GM12878 (cell line): ENCODE measurements around the gene GPR68. TPM values are rescaled to one million over a fixed set of nuclear protein-coding genes. Genes with fewer than 3 reads are reported as not detected.

Source experiments
- ETV6 ChIP-seq, 2 experiments: fragments of 450-650 bp in 1 of 2; IDR thresholded peaks in 1 of 2; conservative IDR thresholded peaks in 1 of 2; 2 replicates each; pipeline ENCODE4 v1.6.1; 2014; ENCODE audit warnings: antibody characterized with exemption in 1 of 2, borderline replicate concordance in 1 of 2, low read depth in 1 of 2, mild to moderate bottlenecking in 1 of 2, moderate library complexity in 1 of 2
- GATAD2B ChIP-seq: fragments of 450-650 bp; conservative IDR thresholded peaks from 2 replicates; pipeline ENCODE4 v1.6.1; 2017; ENCODE audit warnings: low read depth, mild to moderate bottlenecking, moderate library complexity
- RB1 ChIP-seq: fragments of 450-650 bp; formaldehyde crosslinking; IDR thresholded peaks from 2 replicates; pipeline ENCODE4 v1.6.1; 2017; ENCODE audit warnings: mild to moderate bottlenecking, borderline replicate concordance
- SMAD1 ChIP-seq: fragments of 450-650 bp; IDR thresholded peaks from 2 replicates; pipeline ENCODE4 v1.6.1; 2018; ENCODE audit warnings: mild to moderate bottlenecking, low read depth; ENCODE audit not compliant: partially characterized antibody
- SMC3 ChIP-seq: IDR thresholded peaks from 2 replicates; pipeline ENCODE4 v1.6.1; 2011; ENCODE audit warnings: low read length, improper control_type of control experiment, borderline replicate concordance
- WRNIP1 ChIP-seq: IDR thresholded peaks from 2 replicates; pipeline ENCODE4 v1.6.1; 2011; ENCODE audit warnings: low read depth, low read length, improper control_type of control experiment, borderline replicate concordance
- ZZZ3 ChIP-seq: IDR thresholded peaks from 2 replicates; pipeline ENCODE4 v1.6.1; 2011; ENCODE audit warnings: low read depth; ENCODE audit not compliant: control insufficient read depth, insufficient read length
- polyA plus RNA-seq, 11 experiments: library from polyadenylated mRNA; depleted of rRNA in 4 of 11; unstranded in 6 of 11; stranded (reverse) in 5 of 11; fragments of >200 nt; fragmentation: Nextera tagmentation in 4 of 11; fragmentation: Illumina TruSeq in 1 of 11; extraction: Ambion mirVana in 4 of 11; extraction: Trizol in 1 of 11; gene quantifications; 1 replicate in 1 of 11; 2 replicates in 10 of 11; pipeline versions ENCODE4 v1.2.1 to v1.2.3, GENCODE V29; 2011 to 2016; ENCODE audit warnings: inconsistent platforms in 2 of 11, missing spikeins in 2 of 11, low read depth in 1 of 11
- total RNA-seq, 4 experiments: library from RNA; depleted of rRNA in 3 of 4; stranded (reverse); fragments of >200 nt in 3 of 4; fragmentation: Illumina TruSeq in 1 of 4; extraction: Trizol in 1 of 4; gene quantifications; 2 replicates each; pipeline versions ENCODE4 v1.2.1 to v1.2.3, GENCODE V29; 2013 to 2021
- TF ChIP-seq, protein P1 (sequence below): fragments of 450-650 bp; IDR thresholded peaks from 2 replicates; pipeline ENCODE4 v1.6.1; 2017; ENCODE audit warnings: mild to moderate bottlenecking, moderate library complexity
- TF ChIP-seq, protein P2 (sequence below): fragments of 450-650 bp; IDR thresholded peaks from 2 replicates; pipeline ENCODE4 v1.6.1; 2017; ENCODE audit warnings: mild to moderate bottlenecking

GPR68 gene
- total and polyA plus RNA-seq, 10 of the 15 experiments (the other 5 are each of a cell fraction or from before 2014, with no cell fraction given), result 0.06 to 3.4 (median 1.8) TPM

DNA sequence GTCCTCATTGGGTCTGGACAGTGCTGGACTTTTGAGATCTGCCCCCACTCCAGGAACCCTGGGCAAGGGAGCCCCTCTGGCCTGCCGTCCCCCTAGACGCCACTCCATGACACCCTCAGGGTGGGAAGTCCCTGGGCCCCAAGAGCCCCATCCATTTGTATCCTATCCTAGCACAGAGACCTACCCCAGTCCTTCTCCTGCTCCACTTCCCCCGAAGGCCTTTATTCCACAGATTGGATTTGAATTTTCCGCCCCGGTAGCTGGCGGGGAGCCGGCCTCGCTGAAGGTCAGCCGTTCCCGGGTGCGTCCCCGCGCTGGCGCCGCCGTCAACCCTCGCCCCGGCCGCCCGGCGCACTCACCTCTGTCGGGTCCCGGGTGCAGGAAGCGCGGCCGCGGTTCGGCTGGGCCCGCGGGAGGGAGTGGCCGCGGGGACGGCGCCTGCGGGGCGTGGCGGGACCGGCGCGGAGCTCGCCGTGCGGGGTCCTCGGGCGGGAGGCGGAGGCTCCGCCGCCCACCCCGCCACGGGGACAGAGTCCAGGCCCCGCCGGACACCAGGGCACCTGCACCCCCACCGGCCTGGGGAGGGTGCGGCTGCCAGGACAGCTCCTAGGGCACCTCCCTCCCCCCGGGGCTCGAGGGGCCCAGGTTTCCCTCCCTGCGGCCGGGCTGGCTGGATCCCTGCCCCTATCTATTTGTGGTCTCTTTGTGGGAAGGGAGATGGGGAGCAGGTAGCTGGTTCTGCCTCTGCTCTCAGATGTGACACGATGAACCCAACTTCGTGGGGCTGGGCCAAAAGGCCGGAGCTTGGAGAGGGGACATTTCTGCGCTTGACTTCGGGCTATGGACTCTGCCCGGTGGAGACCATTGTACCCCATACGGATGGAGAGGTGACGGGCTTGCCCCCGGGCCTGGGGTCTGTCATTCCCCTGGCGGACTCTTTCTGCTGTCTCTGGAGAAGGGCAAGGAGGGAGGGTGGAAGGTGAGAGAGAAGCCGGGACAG lies 19.9 kb upstream of the GPR68 start (continued):
- TF ChIP-seq, protein P1, sequence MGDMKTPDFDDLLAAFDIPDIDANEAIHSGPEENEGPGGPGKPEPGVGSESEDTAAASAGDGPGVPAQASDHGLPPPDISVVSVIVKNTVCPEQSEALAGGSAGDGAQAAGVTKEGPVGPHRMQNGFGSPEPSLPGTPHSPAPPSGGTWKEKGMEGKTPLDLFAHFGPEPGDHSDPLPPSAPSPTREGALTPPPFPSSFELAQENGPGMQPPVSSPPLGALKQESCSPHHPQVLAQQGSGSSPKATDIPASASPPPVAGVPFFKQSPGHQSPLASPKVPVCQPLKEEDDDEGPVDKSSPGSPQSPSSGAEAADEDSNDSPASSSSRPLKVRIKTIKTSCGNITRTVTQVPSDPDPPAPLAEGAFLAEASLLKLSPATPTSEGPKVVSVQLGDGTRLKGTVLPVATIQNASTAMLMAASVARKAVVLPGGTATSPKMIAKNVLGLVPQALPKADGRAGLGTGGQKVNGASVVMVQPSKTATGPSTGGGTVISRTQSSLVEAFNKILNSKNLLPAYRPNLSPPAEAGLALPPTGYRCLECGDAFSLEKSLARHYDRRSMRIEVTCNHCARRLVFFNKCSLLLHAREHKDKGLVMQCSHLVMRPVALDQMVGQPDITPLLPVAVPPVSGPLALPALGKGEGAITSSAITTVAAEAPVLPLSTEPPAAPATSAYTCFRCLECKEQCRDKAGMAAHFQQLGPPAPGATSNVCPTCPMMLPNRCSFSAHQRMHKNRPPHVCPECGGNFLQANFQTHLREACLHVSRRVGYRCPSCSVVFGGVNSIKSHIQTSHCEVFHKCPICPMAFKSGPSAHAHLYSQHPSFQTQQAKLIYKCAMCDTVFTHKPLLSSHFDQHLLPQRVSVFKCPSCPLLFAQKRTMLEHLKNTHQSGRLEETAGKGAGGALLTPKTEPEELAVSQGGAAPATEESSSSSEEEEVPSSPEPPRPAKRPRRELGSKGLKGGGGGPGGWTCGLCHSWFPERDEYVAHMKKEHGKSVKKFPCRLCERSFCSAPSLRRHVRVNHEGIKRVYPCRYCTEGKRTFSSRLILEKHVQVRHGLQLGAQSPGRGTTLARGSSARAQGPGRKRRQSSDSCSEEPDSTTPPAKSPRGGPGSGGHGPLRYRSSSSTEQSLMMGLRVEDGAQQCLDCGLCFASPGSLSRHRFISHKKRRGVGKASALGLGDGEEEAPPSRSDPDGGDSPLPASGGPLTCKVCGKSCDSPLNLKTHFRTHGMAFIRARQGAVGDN, result no peak
- TF ChIP-seq ETV6 (conservative IDR thresholded peaks at IDR 0.05 in 1 of 2, IDR thresholded peaks at IDR 0.05 in 1 of 2; ENCODE audit: borderline replicate concordance in 1 of 2, low read depth in 1 of 2) (no peak), WRNIP1 (no peak), SMC3 (no peak), RB1 (no peak), ZZZ3 (no peak), GATAD2B (0 out of 2 replicates have a peak, but pooled peaks have one; percentile 36), SMAD1 (no peak)
- TF ChIP-seq, protein P2, sequence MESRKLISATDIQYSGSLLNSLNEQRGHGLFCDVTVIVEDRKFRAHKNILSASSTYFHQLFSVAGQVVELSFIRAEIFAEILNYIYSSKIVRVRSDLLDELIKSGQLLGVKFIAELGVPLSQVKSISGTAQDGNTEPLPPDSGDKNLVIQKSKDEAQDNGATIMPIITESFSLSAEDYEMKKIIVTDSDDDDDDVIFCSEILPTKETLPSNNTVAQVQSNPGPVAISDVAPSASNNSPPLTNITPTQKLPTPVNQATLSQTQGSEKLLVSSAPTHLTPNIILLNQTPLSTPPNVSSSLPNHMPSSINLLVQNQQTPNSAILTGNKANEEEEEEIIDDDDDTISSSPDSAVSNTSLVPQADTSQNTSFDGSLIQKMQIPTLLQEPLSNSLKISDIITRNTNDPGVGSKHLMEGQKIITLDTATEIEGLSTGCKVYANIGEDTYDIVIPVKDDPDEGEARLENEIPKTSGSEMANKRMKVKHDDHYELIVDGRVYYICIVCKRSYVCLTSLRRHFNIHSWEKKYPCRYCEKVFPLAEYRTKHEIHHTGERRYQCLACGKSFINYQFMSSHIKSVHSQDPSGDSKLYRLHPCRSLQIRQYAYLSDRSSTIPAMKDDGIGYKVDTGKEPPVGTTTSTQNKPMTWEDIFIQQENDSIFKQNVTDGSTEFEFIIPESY, result no peak
